Posterior vena cava (tissue), 2 donors: ENCODE results near the gene ESX1. TPM values are rescaled to one million over a fixed set of nuclear protein-coding genes. Genes with fewer than 3 reads are reported as not detected.
"Not testable (repeated sequence)": the region's sequence is repeated elsewhere in the genome, so short reads cannot be mapped to it uniquely, and the experiment has no call there.

Source experiments
- DNase-seq: peaks from one replicate; pipeline ENCODE4 v3.0.0-alpha.2; 2020; ENCODE audit warnings: low spot score
- intact Hi-C, 2 donors: fragments of 100-400 bp; cut with DNase I; formaldehyde crosslinking; loops; one replicate each; pipeline versions ENCODE4 v1.14.1 to v1.14.2; 2022 to 2023
- long read RNA-seq, 2 donors: library from polyadenylated mRNA; unstranded; transcript quantifications; one replicate each; pipeline ENCODE4 v2.0.0, GENCODE V29; 2020 to 2021
- total RNA-seq, 2 donors: library from RNA; stranded (reverse); fragmentation: NEBNext Ultra II Directional; extraction: Animal tissue kit (Norgen Biotek cat#: 25700); gene quantifications; one replicate each; pipeline ENCODE4 v1.2.1, GENCODE V29; 2021
- donor health status: DM: yes; HTN: yes; CAD: no.
- donor health status: DM: yes; HTN: yes; CAD: no.

The ESX1 gene
- total RNA-seq: not detected
- long read RNA-seq, donor 1: 0 reads
- long read RNA-seq, donor 2: 0 reads

DNA sequence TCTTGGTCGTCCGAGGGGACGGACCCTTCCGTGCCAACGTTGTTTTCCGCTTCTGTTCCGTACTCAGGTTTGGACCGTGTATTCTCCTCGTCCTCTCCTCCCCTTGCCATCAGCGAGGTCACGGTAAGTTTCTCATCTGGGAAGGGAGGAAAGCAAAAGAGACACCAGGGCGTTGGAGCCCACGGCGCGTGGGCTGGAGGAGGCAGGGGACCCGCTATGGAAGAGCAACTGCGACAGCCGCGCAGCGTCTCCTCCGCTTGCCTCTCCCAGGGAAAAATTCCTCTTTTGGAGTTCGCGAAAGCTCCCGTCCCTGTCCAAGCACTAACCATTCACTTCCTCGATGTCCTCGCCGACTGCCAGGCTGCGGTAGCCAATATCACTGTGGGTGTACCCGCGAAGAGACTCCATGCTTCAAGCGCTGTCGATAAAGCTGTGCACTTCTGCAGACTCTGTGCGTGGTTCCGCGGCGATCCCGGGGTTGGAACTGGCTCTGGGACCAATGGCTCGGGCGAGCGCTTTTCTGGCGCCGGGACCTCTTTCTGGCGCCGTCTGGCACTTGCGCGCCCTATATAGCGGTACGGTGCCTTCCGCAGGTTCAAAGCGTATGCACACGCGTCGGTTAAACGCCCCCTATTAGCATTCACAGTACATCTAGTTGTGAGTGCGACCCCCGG, at the start of gene ESX1:
Gene ESX1 (minus strand): TSS at position 492 of the 674 bp plus-strand sequence. CDS start 84 bp downstream, at position 408.
- intact Hi-C loops: no loop called here
- no peak for DNase-seq

GRCh38 chrX:104295636-104296035, 40.9 kb upstream of the ESX1 start:
- intact Hi-C loops: no loop called here
- DNase-seq: no peak

- intact Hi-C loops: no loop called here
- DNase-seq: no peak
Measured at GRCh38 chrX:104288961-104289360, 34.2 kb upstream of the ESX1 start.

DNA sequence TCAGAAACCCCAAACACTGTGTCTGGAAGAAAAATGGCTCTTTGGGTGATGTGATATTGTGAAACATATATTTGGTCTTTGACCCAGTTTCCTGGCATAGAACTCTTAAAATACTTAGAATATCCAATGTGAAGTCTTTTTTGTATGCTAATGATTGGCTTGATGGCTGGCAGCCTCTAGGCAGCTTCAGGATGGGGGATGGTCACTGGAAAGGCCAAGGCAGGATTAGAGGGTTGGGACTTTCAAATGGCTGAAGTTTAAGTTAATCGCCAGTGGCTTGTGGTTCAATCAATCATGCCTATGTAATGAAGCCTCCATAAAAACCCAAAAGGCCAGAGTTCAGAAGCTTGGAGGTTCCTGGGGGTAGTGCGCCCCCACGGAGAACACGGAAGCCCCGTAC, 33.5 kb upstream of the ESX1 start:
- intact Hi-C loops: no loop called here
- no peak for DNase-seq

- DNase-seq: no peak
- intact Hi-C loops: no loop called here
Measured at GRCh38 chrX:104285201-104285600, 30.5 kb upstream of the ESX1 start.

GRCh38 chrX:104284507-104284906, 29.8 kb upstream of the ESX1 start:
- no peak for DNase-seq
- intact Hi-C loops: no loop called here

DNA sequence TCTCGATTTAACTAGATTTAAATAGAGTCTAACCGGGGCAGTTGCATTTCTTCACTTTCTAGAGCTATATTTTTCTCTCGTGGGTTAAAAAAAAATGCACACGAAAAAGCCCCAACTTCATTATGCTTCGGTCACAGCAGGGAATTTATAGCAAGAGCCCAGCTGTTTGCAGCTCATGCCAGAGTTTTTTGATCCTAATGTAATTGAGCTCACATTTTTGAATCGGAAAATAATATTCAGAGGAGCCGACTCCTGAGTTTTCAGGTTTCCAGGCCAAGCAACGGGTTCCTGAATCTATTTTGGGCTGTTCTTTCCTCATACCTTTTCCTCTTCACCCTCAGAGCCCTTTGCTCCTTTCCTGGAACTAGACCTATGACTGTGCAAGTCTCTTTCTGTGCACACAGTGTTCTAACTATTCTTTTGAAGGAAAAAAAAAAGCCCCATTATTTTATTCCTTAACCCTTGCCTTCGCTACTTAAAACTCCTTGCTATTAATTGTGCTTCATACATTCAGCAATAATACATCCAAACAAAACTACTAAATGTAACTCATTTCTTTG, 27.5 kb upstream of the ESX1 start:
- DNase-seq: no peak
- intact Hi-C loops: no loop called here

DNA sequence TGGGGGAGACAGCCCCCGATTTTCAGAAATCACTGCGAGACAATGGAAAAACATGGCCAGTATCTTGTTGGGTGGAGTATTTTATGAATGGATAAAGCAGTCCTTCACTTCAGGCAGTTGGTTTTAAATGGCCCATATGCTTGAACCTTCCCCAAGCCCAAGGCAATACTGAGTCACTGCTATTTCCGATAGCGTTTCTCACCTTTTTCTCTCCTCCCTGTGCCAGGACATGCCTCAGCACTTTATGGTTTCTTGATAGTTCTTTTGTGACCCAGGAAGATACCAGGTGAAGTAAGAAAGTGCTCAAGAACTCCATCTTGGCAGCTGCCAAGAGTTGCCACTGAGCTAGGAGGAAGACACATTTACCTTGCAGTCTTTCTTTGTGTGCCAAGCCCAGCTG, 26.8 kb upstream of the ESX1 start:
- DNase-seq: no peak
- intact Hi-C loops: no loop called here

DNA sequence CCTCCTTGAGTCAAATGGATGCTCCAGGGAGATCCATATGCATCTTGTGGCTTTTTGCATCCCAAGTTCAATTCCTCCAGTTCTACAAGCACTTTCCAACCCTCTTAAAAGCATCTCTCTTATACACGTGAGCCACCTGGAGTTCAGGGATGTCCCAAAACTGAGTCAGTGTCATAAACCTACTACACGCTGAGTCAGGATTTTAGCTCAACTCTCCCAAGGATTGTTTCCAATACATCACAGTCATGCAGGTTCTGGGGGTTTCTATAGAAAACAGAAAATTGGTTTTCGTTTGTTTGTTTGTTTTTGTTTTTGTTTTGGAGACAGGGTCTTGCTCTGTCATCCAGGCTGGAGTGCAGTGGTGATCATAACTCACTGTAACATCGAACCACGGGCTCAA, 25.9 kb upstream of the ESX1 start:
- intact Hi-C loops: no loop called here
- DNase-seq: no peak

- intact Hi-C loops: no loop called here
- DNase-seq: no peak
Measured at GRCh38 chrX:104270916-104271512, 16.3 kb upstream of the ESX1 start.

- DNase-seq: no peak
- intact Hi-C loops: no loop called here
Measured at GRCh38 chrX:104270212-104270611, 15.5 kb upstream of the ESX1 start.

DNA sequence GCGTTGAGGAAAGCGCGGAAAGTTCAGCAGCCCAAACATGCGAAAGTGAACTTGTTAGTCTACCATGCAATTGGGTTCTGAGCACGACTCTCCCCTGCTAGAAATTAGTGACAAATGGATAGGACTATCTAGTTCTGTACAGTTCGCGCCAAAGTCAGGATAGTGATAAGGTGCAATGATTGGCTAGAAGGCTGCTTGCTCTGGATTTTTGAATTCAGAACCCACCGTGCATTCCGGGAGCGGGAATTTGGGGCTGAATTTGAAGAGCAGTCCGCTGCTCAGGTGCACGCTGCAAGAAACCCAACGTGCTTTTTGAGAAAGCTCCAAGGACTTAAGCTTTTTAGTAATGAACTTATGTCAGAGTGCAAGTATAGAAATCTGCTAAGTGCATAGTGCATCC, 732 bp upstream of the ESX1 start:
- intact Hi-C loops: no loop called here
- DNase-seq: no peak

GRCh38 chrX:104253567-104254441, 929 bp downstream of the ESX1 start:
- no peak for DNase-seq
- intact Hi-C loops: no loop called here

- no peak for DNase-seq
- intact Hi-C loops: no loop called here
Measured at GRCh38 chrX:104250470-104250869, 4.3 kb downstream of the ESX1 start.

DNA sequence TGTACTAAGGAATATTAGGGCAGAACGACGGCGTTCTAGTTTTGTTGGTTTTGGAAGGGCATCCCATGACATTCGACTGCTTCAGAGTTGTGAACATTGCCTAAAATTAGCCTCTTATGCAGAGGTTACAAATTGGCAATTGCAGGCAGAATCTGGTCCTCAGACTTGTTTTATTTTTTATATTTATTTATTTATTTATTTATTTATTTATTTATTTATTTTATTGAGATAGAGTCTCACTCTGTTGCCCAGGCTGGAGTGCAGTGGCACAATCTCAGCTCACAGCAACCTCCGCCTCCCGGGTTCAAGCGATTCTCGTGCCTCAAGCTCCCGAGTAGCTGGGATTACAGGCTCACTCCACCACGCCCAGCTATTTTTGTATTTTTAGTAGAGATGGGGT, 24.7 kb downstream of the ESX1 start:
- DNase-seq, intact Hi-C loops: not testable (repeated sequence)

GRCh38 chrX:104211187-104211586, 43.5 kb downstream of the ESX1 start:
- DNase-seq: no peak
- intact Hi-C loops: no loop called here

GRCh38 chrX:104205548-104205947, 49.2 kb downstream of the ESX1 start:
- DNase-seq: no peak
- intact Hi-C loops: no loop called here
